WTC11 (cell line): ENCODE measurements around the gene GPR161. TPM values are rescaled to one million over a fixed set of nuclear protein-coding genes. Genes with fewer than 3 reads are reported as not detected.

ENCODE experiments used
- ATAC-seq: fragments of 200-7000 bp; cut with Tn5 transposase; 2 replicates; pipeline ENCODE4 v1.10.0; 2021; ENCODE audit warnings: mild to moderate bottlenecking, moderate library complexity
- CTCF ChIA-PET: fragments of 300-600 bp; sonication (Branson Sonifier 250); formaldehyde crosslinking; loops from one replicate; lab custom pipeline; 2021; ENCODE audit warnings: antibody characterized with exemption; lab: Charles Lee
- POLR2A ChIA-PET: fragments of 350-600 bp; sonication (Branson Sonifier 250); formaldehyde crosslinking; loops from one replicate; lab custom pipeline; 2021; ENCODE audit warnings: antibody characterized with exemption; lab: Charles Lee
- DNase-seq: peaks from one replicate; pipeline ENCODE4 v3.0.0; 2021; ENCODE audit warnings: low spot score
- H3K27ac Mint-ChIP-seq: 2 replicates; pipeline ENCODE4 v1.8.0; 2021; ENCODE audit warnings: mixed read lengths
- H3K27me3 Mint-ChIP-seq: 2 replicates; pipeline ENCODE4 v1.8.0; 2021; ENCODE audit warnings: low read depth, mild to moderate bottlenecking, moderate library complexity, mixed read lengths
- H3K36me3 Mint-ChIP-seq: 2 replicates; pipeline ENCODE4 v1.8.0; 2021; ENCODE audit warnings: mixed read lengths
- H3K4me1 Mint-ChIP-seq: 2 replicates; pipeline ENCODE4 v1.8.0; 2022; ENCODE audit warnings: mixed read lengths
- H3K4me3 Mint-ChIP-seq: 2 replicates; pipeline ENCODE4 v1.8.0; 2021; ENCODE audit warnings: mild to moderate bottlenecking, moderate library complexity, mixed read lengths
- H3K9me3 Mint-ChIP-seq: 2 replicates; pipeline ENCODE4 v1.8.0; 2021; ENCODE audit warnings: mixed read lengths
- AR ChIP-seq: fragments of 250-450 bp; sonication (Bioruptor Pico); IDR thresholded peaks from 2 replicates; pipeline ENCODE4 v1.9.0; 2021; ENCODE audit warnings: mild to moderate bottlenecking
- E2F4 ChIP-seq: sonication (generic); formaldehyde crosslinking; IDR thresholded peaks from 2 replicates; pipeline ENCODE4 v1.8.1; 2022; ENCODE audit warnings: low read depth, mild to moderate bottlenecking, moderate library complexity, missing genetic modification reagents, borderline replicate concordance
- E2F5 ChIP-seq: sonication (generic); formaldehyde crosslinking; IDR thresholded peaks from 2 replicates; pipeline ENCODE4 v1.8.1; 2022; ENCODE audit warnings: mild to moderate bottlenecking, moderate library complexity, missing genetic modification reagents
- ESRRA ChIP-seq: sonication (generic); formaldehyde crosslinking; IDR thresholded peaks from 2 replicates; pipeline ENCODE4 v1.8.1; 2022; ENCODE audit warnings: mild to moderate bottlenecking, missing genetic modification reagents, borderline replicate concordance
- FOXP1 ChIP-seq: sonication (generic); formaldehyde crosslinking; IDR thresholded peaks from 2 replicates; pipeline ENCODE4 v1.8.0; 2022; ENCODE audit warnings: missing genetic modification reagents, mild to moderate bottlenecking, moderate library complexity, borderline replicate concordance
- MAX ChIP-seq: sonication (generic); formaldehyde crosslinking; IDR thresholded peaks from 2 replicates; pipeline ENCODE4 v1.8.0; 2022; ENCODE audit warnings: mild to moderate bottlenecking, missing genetic modification reagents
- SP1 ChIP-seq: sonication (generic); formaldehyde crosslinking; conservative IDR thresholded peaks from 2 replicates; pipeline ENCODE4 v1.8.1; 2022; ENCODE audit warnings: missing genetic modification reagents
- TCF7 ChIP-seq: sonication (generic); formaldehyde crosslinking; IDR thresholded peaks from 2 replicates; pipeline ENCODE4 v1.8.0; 2022; ENCODE audit warnings: mild to moderate bottlenecking, low read depth, missing genetic modification reagents, moderate library complexity
- ZBTB43 ChIP-seq: sonication (generic); formaldehyde crosslinking; IDR thresholded peaks from 2 replicates; pipeline ENCODE4 v1.8.1; 2023; ENCODE audit warnings: mild to moderate bottlenecking, missing genetic modification reagents
- ZNF138 ChIP-seq: sonication (generic); formaldehyde crosslinking; conservative IDR thresholded peaks from 2 replicates; pipeline ENCODE4 v1.8.1; 2022; ENCODE audit warnings: mild to moderate bottlenecking, moderate library complexity, missing genetic modification reagents
- ZNF416 ChIP-seq: fragments of 250-450 bp; sonication (Bioruptor Pico); IDR thresholded peaks from 2 replicates; pipeline ENCODE4 v1.9.0; 2021; ENCODE audit warnings: mild to moderate bottlenecking, inconsistent platforms
- total RNA-seq: library from RNA; stranded (reverse); gene quantifications from 3 replicates; pipeline ENCODE4 v1.2.3, GENCODE V29; 2021

The GPR161 gene
- total RNA-seq, 1 experiment from 2014 or later: 11.6 TPM

DNA sequence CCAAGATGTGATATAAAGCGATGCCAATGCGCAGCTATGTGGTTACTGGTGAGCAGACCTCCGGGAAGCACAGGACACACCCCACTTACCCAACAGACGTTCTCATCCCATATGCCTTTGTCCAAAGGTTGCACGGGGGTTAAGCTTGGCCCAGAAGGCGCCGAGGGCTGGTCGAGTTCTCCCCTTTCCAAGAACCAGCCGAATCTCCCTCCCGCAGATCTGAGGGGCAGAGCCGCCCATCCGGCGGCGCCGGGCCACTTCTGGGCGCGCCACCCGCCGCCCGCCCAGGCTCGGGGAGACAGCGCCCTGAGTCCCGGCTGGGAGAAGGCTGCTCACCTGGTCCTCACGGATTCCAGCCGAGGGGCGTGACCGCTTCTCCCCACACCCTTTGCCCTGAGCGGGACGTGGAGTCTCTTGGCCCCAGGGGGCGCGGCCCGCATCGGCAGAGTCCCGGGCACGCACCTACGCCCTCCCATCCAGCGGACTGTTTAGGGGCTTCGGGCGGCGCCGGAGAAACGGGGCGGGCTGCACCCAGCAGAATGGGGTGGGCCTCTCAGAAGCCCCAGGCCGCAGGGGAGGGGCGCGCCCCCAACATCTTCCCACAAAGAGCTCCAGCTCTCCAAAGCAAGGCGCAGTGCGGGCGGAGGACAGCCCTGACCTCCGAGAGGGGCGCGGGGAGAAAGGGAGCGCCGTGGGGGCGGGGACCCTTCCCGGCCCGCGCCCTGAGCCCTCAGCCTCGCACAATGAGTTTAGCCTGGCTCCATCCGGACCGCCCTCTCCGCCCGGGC lies 615 bp downstream of the GPR161 start:
- peak; percentile 41 for DNase-seq
- Mint-ChIP-seq H3K4me3 (peak overlapping the region; percentile 84), H3K9me3 (no peaks in the 10 kb centered on the region), H3K4me1 (peaks cover 28% of the 10 kb centered on the region), H3K36me3 (peaks cover 2% of the 10 kb centered on the region; the same call in 1 of the 2 replicates), H3K27ac (no peak overlapping the region), H3K27me3 (peaks cover 41% of the 10 kb centered on the region)
- ChIA-PET CTCF (interaction anchor here (1.3 to 3.0 kb wide), 3 partner anchors 9 to 99 kb away, joined by 8 to 20 read pairs (median 9); no protein-coding TSS in a partner anchor), POLR2A (no interaction called here)
- peak; percentile 49 for ATAC-seq
- TF ChIP-seq AR (CRISPR knock-in tag): no peak
- TF ChIP-seq ZBTB43 (CRISPR knock-in tag): no peak
- 0 out of 2 replicates have a peak, but pooled peaks have one; percentile 26 for TF ChIP-seq FOXP1
- TF ChIP-seq TCF7 (CRISPR knock-in tag): peak; percentile 51; the same call in 1 of the 2 replicates
- 0 out of 2 replicates have a peak, but pooled peaks have one; percentile 11 for TF ChIP-seq E2F5
- TF ChIP-seq SP1 (CRISPR knock-in tag): peak; percentile 15; the same call in 1 of the 2 replicates
- TF ChIP-seq E2F4 (CRISPR knock-in tag): peak; percentile 32; the same call in 1 of the 2 replicates
- 0 out of 2 replicates have a peak, but pooled peaks have one; percentile 36 for TF ChIP-seq MAX
- TF ChIP-seq ZNF416 (CRISPR knock-in tag): 0 out of 2 replicates have a peak, but pooled peaks have one; percentile 58

- ChIA-PET CTCF (interaction anchor here (2.2 to 3.0 kb wide), 2 partner anchors 53 to 100 kb away, joined by 9 to 20 read pairs; no protein-coding TSS in a partner anchor), POLR2A (interaction anchor here (0.6 kb wide), 1 partner anchor 24 kb away, joined by 3 read pairs; no protein-coding TSS in a partner anchor)
- Mint-ChIP-seq H3K27me3 (peaks cover 41% of the 10 kb centered on the region), H3K36me3 (peaks cover 2% of the 10 kb centered on the region; the same call in 1 of the 2 replicates), H3K4me1 (peaks cover 31% of the 10 kb centered on the region), H3K9me3 (no peaks in the 10 kb centered on the region), H3K27ac (no peak overlapping the region), H3K4me3 (peak overlapping the region; percentile 84)
- ATAC-seq (peak; percentile 8), DNase-seq (no peak)
- TF ChIP-seq TCF7 (CRISPR knock-in tag): no peak
- no peak for TF ChIP-seq ZNF138 (CRISPR knock-in tag)
- TF ChIP-seq ESRRA (CRISPR knock-in tag): no peak
These were observed 1.4 kb downstream of the GPR161 start for GRCh38 chr1:168135116-168135920.
